ENCODE data around the gene PPFIA1.
A peak's percentile ranks its signal among the peaks of the same experiment; 100 is the strongest.

The PPFIA1 gene

GRCh38 chr11:70301721-70302418 is 31.4 kb downstream of the PPFIA1 start:
- Mint-ChIP-seq H3K4me3 (no peak overlapping the region), H3K9me3 (no peaks in the 10 kb centered on the region), H3K4me1 (peaks cover 19% of the 10 kb centered on the region), H3K27ac (peak overlapping the region in 1 of 2 donors; percentile 68), H3K27me3 (no peaks in the 10 kb centered on the region)
- ATAC-seq, result no peak
- DNase-seq, result no peak

- Mint-ChIP-seq H3K27me3 (no peaks in the 10 kb centered on the region), H3K4me3 (no peak overlapping the region), H3K9me3 (no peaks in the 10 kb centered on the region), H3K27ac (peak overlapping the region in 1 of 2 donors; percentile 68), H3K4me1 (peaks cover 21% of the 10 kb centered on the region)
- ATAC-seq (no peak), DNase-seq (no peak)
Measured at GRCh38 chr11:70302419-70302752, 31.9 kb downstream of the PPFIA1 start.

GRCh38 chr11:70303070-70303469 is 32.6 kb downstream of the PPFIA1 start:
- Mint-ChIP-seq H3K4me1 (peaks cover 21% of the 10 kb centered on the region), H3K4me3 (no peak overlapping the region), H3K27ac (no peak overlapping the region), H3K27me3 (no peaks in the 10 kb centered on the region), H3K9me3 (no peaks in the 10 kb centered on the region)
- ATAC-seq (no peak), DNase-seq (no peak)

GRCh38 chr11:70304208-70304603 is 33.7 kb downstream of the PPFIA1 start:
- no peak overlapping the region for H3K27ac Mint-ChIP-seq
- H3K27me3 Mint-ChIP-seq, result no peaks in the 10 kb centered on the region
- H3K4me3 Mint-ChIP-seq, result no peak overlapping the region
- H3K4me1 Mint-ChIP-seq, result peaks cover 21% of the 10 kb centered on the region
- DNase-seq (no peak), ATAC-seq (no peak)
- no peaks in the 10 kb centered on the region for H3K9me3 Mint-ChIP-seq

GRCh38 chr11:70305501-70305900 is 35.0 kb downstream of the PPFIA1 start:
- peaks cover 23% of the 10 kb centered on the region for H3K4me1 Mint-ChIP-seq
- no peak overlapping the region for H3K27ac Mint-ChIP-seq
- no peaks in the 10 kb centered on the region for H3K9me3 Mint-ChIP-seq
- no peaks in the 10 kb centered on the region for H3K27me3 Mint-ChIP-seq
- ATAC-seq (no peak), DNase-seq (no peak)
- H3K4me3 Mint-ChIP-seq, result no peak overlapping the region

- Mint-ChIP-seq H3K27me3 (no peaks in the 10 kb centered on the region), H3K27ac (no peak overlapping the region), H3K4me3 (no peak overlapping the region), H3K9me3 (no peaks in the 10 kb centered on the region), H3K4me1 (peaks cover 31% of the 10 kb centered on the region)
- ATAC-seq, result no peak
- DNase-seq, result no peak
Measured at GRCh38 chr11:70306586-70307033, 36.1 kb downstream of the PPFIA1 start.

GRCh38 chr11:70307176-70307575 is 36.7 kb downstream of the PPFIA1 start:
- ATAC-seq (no peak), DNase-seq (no peak)
- Mint-ChIP-seq H3K27ac (peak overlapping the region in 1 of 2 donors; percentile 25), H3K4me3 (no peak overlapping the region), H3K27me3 (no peaks in the 10 kb centered on the region), H3K4me1 (peaks cover 27% of the 10 kb centered on the region), H3K9me3 (no peaks in the 10 kb centered on the region)

- Mint-ChIP-seq H3K27ac (peak overlapping the region in 1 of 2 donors; percentile 92), H3K9me3 (no peaks in the 10 kb centered on the region), H3K27me3 (no peaks in the 10 kb centered on the region), H3K4me1 (peaks cover 38% of the 10 kb centered on the region), H3K4me3 (no peak overlapping the region)
- no peak for ATAC-seq
- DNase-seq, result no peak
Measured at GRCh38 chr11:70311616-70312015, 41.1 kb downstream of the PPFIA1 start.

GRCh38 chr11:70312401-70313357 is 42.2 kb downstream of the PPFIA1 start:
- ATAC-seq (no peak), DNase-seq (no peak)
- Mint-ChIP-seq H3K27ac (peak overlapping the region in 1 of 2 donors; percentile 18), H3K4me1 (peaks cover 34% of the 10 kb centered on the region), H3K9me3 (no peaks in the 10 kb centered on the region), H3K27me3 (no peaks in the 10 kb centered on the region), H3K4me3 (no peak overlapping the region)

GRCh38 chr11:70313945-70314344 is 43.5 kb downstream of the PPFIA1 start:
- DNase-seq (no peak), ATAC-seq (no peak)
- peaks cover 34% of the 10 kb centered on the region for H3K4me1 Mint-ChIP-seq
- no peaks in the 10 kb centered on the region for H3K27me3 Mint-ChIP-seq
- H3K9me3 Mint-ChIP-seq, result no peaks in the 10 kb centered on the region
- peak overlapping the region in 1 of 2 donors; percentile 72 for H3K27ac Mint-ChIP-seq
- H3K4me3 Mint-ChIP-seq, result no peak overlapping the region

- no peak overlapping the region for H3K4me3 Mint-ChIP-seq
- ATAC-seq (no peak), DNase-seq (no peak)
- no peak overlapping the region for H3K27ac Mint-ChIP-seq
- H3K4me1 Mint-ChIP-seq, result peaks cover 34% of the 10 kb centered on the region
- no peaks in the 10 kb centered on the region for H3K9me3 Mint-ChIP-seq
- H3K27me3 Mint-ChIP-seq, result no peaks in the 10 kb centered on the region
Measured at GRCh38 chr11:70314730-70315129, 44.2 kb downstream of the PPFIA1 start.

GRCh38 chr11:70315716-70316115 is 45.2 kb downstream of the PPFIA1 start:
- no peak for ATAC-seq
- Mint-ChIP-seq H3K27ac (no peak overlapping the region), H3K4me1 (peaks cover 30% of the 10 kb centered on the region), H3K27me3 (no peaks in the 10 kb centered on the region), H3K4me3 (no peak overlapping the region), H3K9me3 (no peaks in the 10 kb centered on the region)
- DNase-seq, result no peak

GRCh38 chr11:70317581-70318305 is 47.3 kb downstream of the PPFIA1 start:
- DNase-seq, result no peak
- peaks cover 20% of the 10 kb centered on the region for H3K4me1 Mint-ChIP-seq
- H3K4me3 Mint-ChIP-seq, result no peak overlapping the region
- no peak for ATAC-seq
- H3K27me3 Mint-ChIP-seq, result no peaks in the 10 kb centered on the region
- no peak overlapping the region for H3K27ac Mint-ChIP-seq
- H3K9me3 Mint-ChIP-seq, result no peaks in the 10 kb centered on the region

- DNase-seq, result no peak
- H3K27me3 Mint-ChIP-seq, result no peaks in the 10 kb centered on the region
- peaks cover 15% of the 10 kb centered on the region for H3K4me1 Mint-ChIP-seq
- ATAC-seq, result no peak
- H3K27ac Mint-ChIP-seq, result no peak overlapping the region
- no peak overlapping the region for H3K4me3 Mint-ChIP-seq
- no peaks in the 10 kb centered on the region for H3K9me3 Mint-ChIP-seq
Measured at GRCh38 chr11:70319396-70320076, 49.0 kb downstream of the PPFIA1 start.

- no peak for DNase-seq
- ATAC-seq, result no peak
Measured at GRCh38 chr11:70322666-70323065, 52.2 kb downstream of the PPFIA1 start.

More at GRCh38 chr11:70322666-70323065, 52.2 kb downstream of the PPFIA1 start:
- peaks cover 11% of the 10 kb centered on the region for H3K4me1 Mint-ChIP-seq
- no peak overlapping the region for H3K4me3 Mint-ChIP-seq
- no peaks in the 10 kb centered on the region for H3K27me3 Mint-ChIP-seq
- H3K9me3 Mint-ChIP-seq, result no peaks in the 10 kb centered on the region
- no peak overlapping the region for H3K27ac Mint-ChIP-seq

Measured in stimulated activated naive CD8-positive, alpha-beta T cell treated with anti-CD3 and anti-CD28 coated beads, Interleukin-15, amount 100 ng/mL, for 72 hours (primary cell).